ENCODE measurements around the gene ZNRF4.

Gene ZNRF4

GRCh38 chr19:5492635-5493409, 37.6 kb downstream of the ZNRF4 start:
- Histone ChIP-seq H3K4me2 (ENCODE audit: low read depth, low read length, poor library complexity, severe bottlenecking) (no peak overlapping the region), H3K4me3 (ENCODE audit: insufficient read depth, low read length, poor library complexity, severe bottlenecking) (no peak overlapping the region), H3K9me3 (ENCODE audit: insufficient read depth, low read length) (no peaks in the 10 kb centered on the region), H3K9ac (ENCODE audit: low read length) (no peak overlapping the region), H3K79me2 (ENCODE audit: insufficient read depth, low read length) (no peaks in the 10 kb centered on the region), H3K27me3 (ENCODE audit: low read length) (no peaks in the 10 kb centered on the region), H2AFZ (ENCODE audit: low read depth, low read length, severe bottlenecking) (no peak overlapping the region), H3F3A (ENCODE audit: insufficient read depth) (no peaks in the 10 kb centered on the region), H3K9me2 (replicated peaks; ENCODE audit: insufficient read depth, low read length) (no peaks in the 10 kb centered on the region), H4K20me1 (ENCODE audit: low read depth, low read length) (no peaks in the 10 kb centered on the region), H3K36me3 (ENCODE audit: low read length) (no peaks in the 10 kb centered on the region), H3K27ac (ENCODE audit: low read depth, low read length) (no peak overlapping the region)
- TF ChIP-seq CTCF (IDR thresholded peaks at IDR 0.05; ENCODE audit: insufficient read depth, low read length, poor library complexity, severe bottlenecking) (no peak), EZH2phosphoT487 (conservative IDR thresholded peaks at IDR 0.05; ENCODE audit: low read length) (no peak)

- Histone ChIP-seq H3K9ac (ENCODE audit: low read length) (no peak overlapping the region), H3K27me3 (ENCODE audit: low read length) (no peaks in the 10 kb centered on the region), H3K9me3 (ENCODE audit: insufficient read depth, low read length) (no peaks in the 10 kb centered on the region), H4K20me1 (ENCODE audit: low read depth, low read length) (no peaks in the 10 kb centered on the region), H3K4me3 (ENCODE audit: insufficient read depth, low read length, poor library complexity, severe bottlenecking) (no peak overlapping the region), H3K36me3 (ENCODE audit: low read length) (no peaks in the 10 kb centered on the region), H3K9me2 (replicated peaks; ENCODE audit: insufficient read depth, low read length) (no peaks in the 10 kb centered on the region), H2AFZ (ENCODE audit: low read depth, low read length, severe bottlenecking) (no peak overlapping the region), H3K27ac (ENCODE audit: low read depth, low read length) (no peak overlapping the region), H3F3A (ENCODE audit: insufficient read depth) (no peaks in the 10 kb centered on the region), H3K79me2 (ENCODE audit: insufficient read depth, low read length) (no peaks in the 10 kb centered on the region), H3K4me2 (ENCODE audit: low read depth, low read length, poor library complexity, severe bottlenecking) (no peak overlapping the region)
- TF ChIP-seq CTCF (IDR thresholded peaks at IDR 0.05; ENCODE audit: insufficient read depth, low read length, poor library complexity, severe bottlenecking) (no peak), EZH2phosphoT487 (conservative IDR thresholded peaks at IDR 0.05; ENCODE audit: low read length) (no peak)
Observed at GRCh38 chr19:5494773-5495172, 39.6 kb downstream of the ZNRF4 start.

GRCh38 chr19:5495792-5496191, 40.6 kb downstream of the ZNRF4 start:
- Histone ChIP-seq H3K9me2 (replicated peaks; ENCODE audit: insufficient read depth, low read length) (no peaks in the 10 kb centered on the region), H3K36me3 (ENCODE audit: low read length) (no peaks in the 10 kb centered on the region), H4K20me1 (ENCODE audit: low read depth, low read length) (no peaks in the 10 kb centered on the region), H2AFZ (ENCODE audit: low read depth, low read length, severe bottlenecking) (no peak overlapping the region), H3K9me3 (ENCODE audit: insufficient read depth, low read length) (no peaks in the 10 kb centered on the region), H3K27me3 (ENCODE audit: low read length) (no peaks in the 10 kb centered on the region), H3K79me2 (ENCODE audit: insufficient read depth, low read length) (no peaks in the 10 kb centered on the region), H3F3A (ENCODE audit: insufficient read depth) (no peaks in the 10 kb centered on the region), H3K9ac (ENCODE audit: low read length) (no peak overlapping the region), H3K4me2 (ENCODE audit: low read depth, low read length, poor library complexity, severe bottlenecking) (no peak overlapping the region), H3K27ac (ENCODE audit: low read depth, low read length) (no peak overlapping the region), H3K4me3 (ENCODE audit: insufficient read depth, low read length, poor library complexity, severe bottlenecking) (no peak overlapping the region)
- TF ChIP-seq EZH2phosphoT487 (conservative IDR thresholded peaks at IDR 0.05; ENCODE audit: low read length), result no peak
- no peak for TF ChIP-seq CTCF (IDR thresholded peaks at IDR 0.05; ENCODE audit: insufficient read depth, low read length, poor library complexity, severe bottlenecking)

Data from SU-DHL-6 (cell line).